GM23338 (cell line): ENCODE results near the gene BAX. TPM values are rescaled to one million over a fixed set of nuclear protein-coding genes. Genes with fewer than 3 reads are reported as not detected.

Experiments used
- ATAC-seq: fragments of 200-7000 bp; cut with Tn5 transposase; 3 replicates; pipeline ENCODE4 v1.9.1; 2020
- DNase-seq: peaks from one replicate; pipeline ENCODE4 v3.0.0-alpha.2; 2015; ENCODE audit warnings: low spot score
- H2AFZ ChIP-seq: fragments of 200-600 bp; sonication (generic); 2 replicates; pipeline ENCODE4 v1.8.0; 2016; ENCODE audit warnings: antibody characterized with exemption, mild to moderate bottlenecking, moderate library complexity
- H3F3A ChIP-seq: fragments of 200-600 bp; sonication (generic); replicated peaks from 2 replicates; pipeline ENCODE4 v1.8.0; 2017; ENCODE audit warnings: antibody characterized with exemption, mixed run types, low read depth
- H3K27ac ChIP-seq: fragments of 200-600 bp; sonication (generic); 2 replicates; pipeline ENCODE4 v1.6.1; 2016; ENCODE audit warnings: low read depth
- H3K27me3 ChIP-seq: fragments of 200-600 bp; sonication (generic); 2 replicates; pipeline ENCODE4 v1.8.0; 2016; ENCODE audit warnings: mild to moderate bottlenecking, mixed run types, moderate library complexity; ENCODE audit not compliant: insufficient read depth
- H3K36me3 ChIP-seq: fragments of 200-600 bp; sonication (generic); 2 replicates; pipeline ENCODE4 v1.8.0; 2016; ENCODE audit warnings: mild to moderate bottlenecking; ENCODE audit not compliant: insufficient read depth
- H3K4me1 ChIP-seq: fragments of 200-600 bp; sonication (generic); 2 replicates; pipeline ENCODE4 v1.8.0; 2016; ENCODE audit warnings: mild to moderate bottlenecking, moderate library complexity; ENCODE audit not compliant: insufficient read depth
- H3K4me2 ChIP-seq: fragments of 200-600 bp; sonication (generic); 2 replicates; pipeline ENCODE4 v1.7.1; 2017; ENCODE audit warnings: mixed run types
- H3K4me3 ChIP-seq: fragments of 200-600 bp; sonication (generic); 2 replicates; pipeline ENCODE4 v1.6.1; 2016; ENCODE audit warnings: mixed run types
- H3K79me2 ChIP-seq: fragments of 200-600 bp; sonication (generic); replicated peaks from 2 replicates; pipeline ENCODE4 v1.8.0; 2017; ENCODE audit warnings: mild to moderate bottlenecking; ENCODE audit not compliant: insufficient read depth
- H3K9me2 ChIP-seq: fragments of 200-600 bp; sonication (generic); 2 replicates; pipeline ENCODE4 v1.8.0; 2017; ENCODE audit not compliant: insufficient read depth
- H4K20me1 ChIP-seq: fragments of 200-600 bp; sonication (generic); replicated peaks from 2 replicates; pipeline ENCODE4 v1.8.0; 2017; ENCODE audit warnings: mild to moderate bottlenecking; ENCODE audit not compliant: insufficient read depth
- H3K27ac Mint-ChIP-seq: 2 replicates; pipeline ENCODE4 v1.8.0; 2020; ENCODE audit warnings: inconsistent platforms, mild to moderate bottlenecking, moderate library complexity, mixed read lengths
- H3K27me3 Mint-ChIP-seq: 3 replicates; pipeline ENCODE4 v1.8.0; 2022; ENCODE audit warnings: low read depth, mild to moderate bottlenecking, moderate library complexity, mixed read lengths, inconsistent platforms; ENCODE audit not compliant: insufficient read depth, poor library complexity
- H3K36me3 Mint-ChIP-seq: 3 replicates; pipeline ENCODE4 v1.8.0; 2021; ENCODE audit warnings: low read depth, mild to moderate bottlenecking, inconsistent platforms, moderate library complexity, mixed read lengths
- H3K4me1 Mint-ChIP-seq: 3 replicates; pipeline ENCODE4 v1.8.0; 2020; ENCODE audit warnings: mild to moderate bottlenecking, inconsistent platforms, mixed read lengths
- H3K4me3 Mint-ChIP-seq: 3 replicates; pipeline ENCODE4 v1.8.0; 2021; ENCODE audit warnings: moderate library complexity, mild to moderate bottlenecking, inconsistent platforms, mixed read lengths
- H3K9me3 Mint-ChIP-seq: 3 replicates; pipeline ENCODE4 v1.8.0; 2020; ENCODE audit warnings: moderate library complexity, mild to moderate bottlenecking, inconsistent platforms, mixed read lengths
- EZH2 ChIP-seq: fragments of 200-600 bp; sonication (generic); IDR thresholded peaks from one replicate; pipeline ENCODE4 v1.8.0; 2017; ENCODE audit warnings: antibody characterized with exemption, mild to moderate bottlenecking, low read depth; ENCODE audit not compliant: unreplicated experiment
- EZH2phosphoT487 ChIP-seq: fragments of 200-600 bp; sonication (generic); IDR thresholded peaks from one replicate; pipeline ENCODE4 v1.8.1; 2018; ENCODE audit warnings: antibody characterized with exemption; ENCODE audit not compliant: unreplicated experiment
- JUNB ChIP-seq: IDR thresholded peaks from one replicate; pipeline ENCODE4 v1.6.1; 2016; ENCODE audit warnings: antibody characterized with exemption; ENCODE audit not compliant: unreplicated experiment
- NANOG ChIP-seq: IDR thresholded peaks from 2 replicates; pipeline ENCODE4 v1.6.1; 2016; ENCODE audit warnings: antibody characterized with exemption, borderline replicate concordance
- POLR2AphosphoS5 ChIP-seq: IDR thresholded peaks from 2 replicates; pipeline ENCODE4 v1.6.1; 2016; ENCODE audit warnings: antibody characterized with exemption, low read depth
- STAT1 ChIP-seq: IDR thresholded peaks from one replicate; pipeline ENCODE4 v1.6.1; 2016; ENCODE audit warnings: antibody characterized with exemption; ENCODE audit not compliant: unreplicated experiment
- ZNF331 ChIP-seq: fragments of 250-450 bp; sonication (Bioruptor Pico); IDR thresholded peaks from 2 replicates; pipeline ENCODE4 v1.5.0; 2020; ENCODE audit warnings: low read depth, mild to moderate bottlenecking, moderate library complexity
- polyA plus RNA-seq: library from polyadenylated mRNA; unstranded; fragments of >200 nt; fragmentation: Nextera tagmentation; extraction: Ambion mirVana; gene quantifications from 2 replicates; pipeline ENCODE4 v1.2.1, GENCODE V29; 2016
- total RNA-seq: library from RNA; depleted of rRNA; stranded (reverse); fragments of >200 nt; shearing (Covaris generic); gene quantifications from 2 replicates; pipeline ENCODE4 v1.2.3, GENCODE V29; 2014
- TF ChIP-seq, protein P1 (sequence below), 2 experiments: fragments of 200-600 bp in 1 of 2; sonication (generic) in 1 of 2; conservative IDR thresholded peaks; 2 replicates each; pipeline versions ENCODE4 v1.5.1 to v1.6.1; 2016 to 2017; ENCODE audit warnings: antibody characterized with exemption in 2 of 2, low read depth in 2 of 2, mild to moderate bottlenecking in 2 of 2, moderate library complexity in 1 of 2
- TF ChIP-seq, protein P2 (sequence below): IDR thresholded peaks from one replicate; pipeline ENCODE4 v1.6.1; 2018; ENCODE audit warnings: antibody characterized with exemption; ENCODE audit not compliant: unreplicated experiment

Gene BAX
- total and polyA plus RNA-seq, 2 experiments from 2014 or later: 179 to 261 TPM

DNA sequence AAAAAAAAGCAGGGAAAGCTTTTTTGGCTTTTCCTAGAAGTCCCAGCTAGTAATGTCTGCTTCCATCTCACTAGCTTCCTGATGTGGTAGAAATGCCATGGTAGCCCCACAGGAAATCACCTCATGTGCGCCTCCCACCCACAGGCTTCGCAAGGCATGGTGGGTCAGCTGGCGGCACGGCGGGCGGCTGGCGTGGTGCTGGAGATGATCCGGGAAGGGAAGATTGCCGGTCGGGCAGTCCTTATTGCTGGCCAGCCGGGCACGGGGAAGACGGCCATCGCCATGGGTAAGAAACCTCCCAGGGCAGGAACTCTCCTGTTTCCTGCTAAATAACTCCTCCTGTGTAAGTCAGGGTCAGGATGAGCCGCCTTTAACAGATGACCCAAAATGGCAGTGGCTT lies 49.5 kb downstream of the BAX start (continued):
- TF ChIP-seq, protein P1, sequence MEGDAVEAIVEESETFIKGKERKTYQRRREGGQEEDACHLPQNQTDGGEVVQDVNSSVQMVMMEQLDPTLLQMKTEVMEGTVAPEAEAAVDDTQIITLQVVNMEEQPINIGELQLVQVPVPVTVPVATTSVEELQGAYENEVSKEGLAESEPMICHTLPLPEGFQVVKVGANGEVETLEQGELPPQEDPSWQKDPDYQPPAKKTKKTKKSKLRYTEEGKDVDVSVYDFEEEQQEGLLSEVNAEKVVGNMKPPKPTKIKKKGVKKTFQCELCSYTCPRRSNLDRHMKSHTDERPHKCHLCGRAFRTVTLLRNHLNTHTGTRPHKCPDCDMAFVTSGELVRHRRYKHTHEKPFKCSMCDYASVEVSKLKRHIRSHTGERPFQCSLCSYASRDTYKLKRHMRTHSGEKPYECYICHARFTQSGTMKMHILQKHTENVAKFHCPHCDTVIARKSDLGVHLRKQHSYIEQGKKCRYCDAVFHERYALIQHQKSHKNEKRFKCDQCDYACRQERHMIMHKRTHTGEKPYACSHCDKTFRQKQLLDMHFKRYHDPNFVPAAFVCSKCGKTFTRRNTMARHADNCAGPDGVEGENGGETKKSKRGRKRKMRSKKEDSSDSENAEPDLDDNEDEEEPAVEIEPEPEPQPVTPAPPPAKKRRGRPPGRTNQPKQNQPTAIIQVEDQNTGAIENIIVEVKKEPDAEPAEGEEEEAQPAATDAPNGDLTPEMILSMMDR (conservative IDR thresholded peaks at IDR 0.05; ENCODE audit: low read depth in 2 of 2): no peak
- TF ChIP-seq, protein P2, sequence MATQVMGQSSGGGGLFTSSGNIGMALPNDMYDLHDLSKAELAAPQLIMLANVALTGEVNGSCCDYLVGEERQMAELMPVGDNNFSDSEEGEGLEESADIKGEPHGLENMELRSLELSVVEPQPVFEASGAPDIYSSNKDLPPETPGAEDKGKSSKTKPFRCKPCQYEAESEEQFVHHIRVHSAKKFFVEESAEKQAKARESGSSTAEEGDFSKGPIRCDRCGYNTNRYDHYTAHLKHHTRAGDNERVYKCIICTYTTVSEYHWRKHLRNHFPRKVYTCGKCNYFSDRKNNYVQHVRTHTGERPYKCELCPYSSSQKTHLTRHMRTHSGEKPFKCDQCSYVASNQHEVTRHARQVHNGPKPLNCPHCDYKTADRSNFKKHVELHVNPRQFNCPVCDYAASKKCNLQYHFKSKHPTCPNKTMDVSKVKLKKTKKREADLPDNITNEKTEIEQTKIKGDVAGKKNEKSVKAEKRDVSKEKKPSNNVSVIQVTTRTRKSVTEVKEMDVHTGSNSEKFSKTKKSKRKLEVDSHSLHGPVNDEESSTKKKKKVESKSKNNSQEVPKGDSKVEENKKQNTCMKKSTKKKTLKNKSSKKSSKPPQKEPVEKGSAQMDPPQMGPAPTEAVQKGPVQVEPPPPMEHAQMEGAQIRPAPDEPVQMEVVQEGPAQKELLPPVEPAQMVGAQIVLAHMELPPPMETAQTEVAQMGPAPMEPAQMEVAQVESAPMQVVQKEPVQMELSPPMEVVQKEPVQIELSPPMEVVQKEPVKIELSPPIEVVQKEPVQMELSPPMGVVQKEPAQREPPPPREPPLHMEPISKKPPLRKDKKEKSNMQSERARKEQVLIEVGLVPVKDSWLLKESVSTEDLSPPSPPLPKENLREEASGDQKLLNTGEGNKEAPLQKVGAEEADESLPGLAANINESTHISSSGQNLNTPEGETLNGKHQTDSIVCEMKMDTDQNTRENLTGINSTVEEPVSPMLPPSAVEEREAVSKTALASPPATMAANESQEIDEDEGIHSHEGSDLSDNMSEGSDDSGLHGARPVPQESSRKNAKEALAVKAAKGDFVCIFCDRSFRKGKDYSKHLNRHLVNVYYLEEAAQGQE: no peak
- no peak for TF ChIP-seq EZH2
- TF ChIP-seq POLR2AphosphoS5: no peak
- no peak for TF ChIP-seq ZNF331
- TF ChIP-seq EZH2phosphoT487: no peak
- TF ChIP-seq NANOG: no peak
- no peak for TF ChIP-seq JUNB

DNA sequence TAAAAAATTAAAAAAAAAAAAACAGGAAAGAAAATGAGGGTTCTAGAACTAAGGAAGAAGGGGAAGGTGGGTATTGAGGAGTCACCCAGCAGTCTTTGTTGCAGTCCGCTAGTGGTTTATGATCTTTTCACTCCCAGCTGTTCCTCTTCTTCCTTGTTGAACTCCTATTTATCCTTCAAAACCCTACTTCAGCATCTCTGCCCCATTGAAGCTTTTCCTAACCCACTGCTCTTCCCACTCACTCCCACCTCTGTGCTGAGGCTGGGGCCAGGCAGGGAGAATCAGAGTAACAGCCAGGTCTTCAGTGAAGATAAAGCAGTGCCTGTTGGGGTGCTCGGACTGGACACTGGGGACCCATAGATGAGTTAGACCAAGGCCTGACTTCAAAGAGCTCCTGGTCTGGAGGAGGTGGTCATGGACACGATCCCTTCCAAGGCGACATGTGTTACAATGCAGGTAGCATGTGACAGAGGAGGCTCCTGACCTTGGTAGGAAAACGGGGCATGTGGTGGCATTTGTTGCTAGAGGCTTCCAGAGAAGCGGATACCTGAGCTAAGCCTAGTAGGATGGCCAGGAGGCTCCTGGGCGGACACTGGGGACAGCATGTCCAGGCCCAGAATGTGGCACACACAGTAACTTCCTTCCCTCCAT lies 50.4 kb downstream of the BAX start:
- Histone ChIP-seq H3K79me2 (no peaks in the 10 kb centered on the region; the same call in 1 of the 2 replicates), H3K4me2 (no peak overlapping the region)
- no peak overlapping the region for H3K4me3 Mint-ChIP-seq

More for the DNA sequence above, 50.4 kb downstream of the BAX start:
- Histone ChIP-seq H4K20me1 (peaks cover 5% of the 10 kb centered on the region), H3F3A (peaks cover 4% of the 10 kb centered on the region; the same call in 1 of the 2 replicates), H3K27me3 (no peaks in the 10 kb centered on the region), H3K27ac (no peak overlapping the region), H3K4me1 (no peaks in the 10 kb centered on the region), H3K36me3 (peaks cover 30% of the 10 kb centered on the region), H3K4me3 (no peak overlapping the region), H2AFZ (no peak overlapping the region), H3K9me2 (no peaks in the 10 kb centered on the region)
- ATAC-seq (no peak), DNase-seq (no peak)
- H3K36me3 Mint-ChIP-seq: peaks cover 68% of the 10 kb centered on the region
- no peak for TF ChIP-seq EZH2phosphoT487
- TF ChIP-seq STAT1: no peak
- no peaks in the 10 kb centered on the region for H3K27me3 Mint-ChIP-seq
- no peak overlapping the region for H3K27ac Mint-ChIP-seq
- H3K9me3 Mint-ChIP-seq: no peaks in the 10 kb centered on the region; the same call in 2 of the 3 replicates
- H3K4me1 Mint-ChIP-seq: 0 out of 3 replicates have a peak, but pooled peaks cover under 1% of the 10 kb centered on the region
